ENCODE data around the gene KCNIP1. TPM values are rescaled to one million over a fixed set of nuclear protein-coding genes. Genes with fewer than 3 reads are reported as not detected.

Gene KCNIP1
- total and polyA plus RNA-seq, 8 donors, result 0.20 to 0.73 (median 0.31) TPM; not detected in 3

DNA sequence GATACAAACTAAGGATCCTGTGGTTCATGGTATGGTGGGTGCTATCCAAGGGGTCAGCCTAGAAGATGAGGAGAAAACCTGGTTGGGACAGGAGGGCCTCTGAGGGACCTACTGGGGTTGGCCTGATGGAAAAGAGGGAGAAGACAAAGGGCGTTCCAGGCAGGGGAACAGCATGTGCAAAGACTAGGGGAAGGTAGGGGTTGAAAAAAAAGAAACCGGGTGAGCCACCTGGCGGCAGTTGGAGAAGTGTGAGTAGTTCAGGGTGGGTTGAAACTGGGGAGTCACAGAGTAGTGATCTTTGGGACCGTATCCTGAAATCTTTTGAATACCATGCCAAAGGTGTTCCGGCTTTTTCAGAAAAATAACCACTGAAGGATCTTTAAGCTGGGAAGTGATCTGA is 271.0 kb downstream of the KCNIP1 start:
- Histone ChIP-seq H3K36me3 (no peaks in the 10 kb centered on the region), H3K27me3 (no peaks in the 10 kb centered on the region), H3K9me3 (no peaks in the 10 kb centered on the region), H3K4me3 (no peak overlapping the region), H3K27ac (no peak overlapping the region), H3K4me1 (peaks cover 0 to 5% (median 4%) of the 10 kb centered on the region in 4 donors)
- intact Hi-C loops (cut with DNase I; ENCODE audit: low total_unique reads), result no loop called here
- no peak for DNase-seq
- WGBS, 5 donors, result 93 to 96% (median 94%) methylated on average over 5 of the region's 5 CpGs
- TF ChIP-seq POLR2A (IDR thresholded peaks at IDR 0.05), result no peak
- TF ChIP-seq, protein P1, sequence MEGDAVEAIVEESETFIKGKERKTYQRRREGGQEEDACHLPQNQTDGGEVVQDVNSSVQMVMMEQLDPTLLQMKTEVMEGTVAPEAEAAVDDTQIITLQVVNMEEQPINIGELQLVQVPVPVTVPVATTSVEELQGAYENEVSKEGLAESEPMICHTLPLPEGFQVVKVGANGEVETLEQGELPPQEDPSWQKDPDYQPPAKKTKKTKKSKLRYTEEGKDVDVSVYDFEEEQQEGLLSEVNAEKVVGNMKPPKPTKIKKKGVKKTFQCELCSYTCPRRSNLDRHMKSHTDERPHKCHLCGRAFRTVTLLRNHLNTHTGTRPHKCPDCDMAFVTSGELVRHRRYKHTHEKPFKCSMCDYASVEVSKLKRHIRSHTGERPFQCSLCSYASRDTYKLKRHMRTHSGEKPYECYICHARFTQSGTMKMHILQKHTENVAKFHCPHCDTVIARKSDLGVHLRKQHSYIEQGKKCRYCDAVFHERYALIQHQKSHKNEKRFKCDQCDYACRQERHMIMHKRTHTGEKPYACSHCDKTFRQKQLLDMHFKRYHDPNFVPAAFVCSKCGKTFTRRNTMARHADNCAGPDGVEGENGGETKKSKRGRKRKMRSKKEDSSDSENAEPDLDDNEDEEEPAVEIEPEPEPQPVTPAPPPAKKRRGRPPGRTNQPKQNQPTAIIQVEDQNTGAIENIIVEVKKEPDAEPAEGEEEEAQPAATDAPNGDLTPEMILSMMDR (IDR thresholded peaks at IDR 0.05), result no peak
- TF ChIP-seq POLR2AphosphoS5 (IDR thresholded peaks at IDR 0.05), result no peak
- TF ChIP-seq EP300 (IDR thresholded peaks at IDR 0.05), result no peak

DNA sequence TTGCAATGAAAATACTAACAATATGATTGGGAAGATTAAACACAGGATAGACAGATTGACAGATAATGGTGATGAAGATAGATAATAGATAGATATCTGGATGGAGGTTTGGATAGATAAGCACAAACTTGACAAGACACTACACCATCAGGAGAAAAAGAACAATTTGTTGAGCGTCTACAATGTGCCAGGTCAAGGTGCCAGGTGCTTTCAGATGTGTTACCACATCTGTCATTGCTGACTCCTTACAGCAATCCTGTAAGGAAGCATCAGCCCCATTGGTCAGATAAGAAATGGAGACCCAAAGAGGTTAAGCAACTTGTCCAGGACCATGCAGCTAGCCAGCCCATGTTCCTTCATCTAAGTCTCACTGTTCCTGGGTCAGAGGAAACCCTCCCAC is 278.1 kb downstream of the KCNIP1 start:
- intact Hi-C loops (cut with DNase I; ENCODE audit: low total_unique reads), result no loop called here
- Histone ChIP-seq H3K27me3 (no peaks in the 10 kb centered on the region), H3K4me1 (peaks cover 0 to 21% (median 13%) of the 10 kb centered on the region in 4 donors), H3K4me3 (no peak overlapping the region), H3K27ac (peak overlapping the region in 2 of 5 donors; percentile 48 to 76), H3K9me3 (no peaks in the 10 kb centered on the region), H3K36me3 (no peaks in the 10 kb centered on the region)
- DNase-seq, result peak in 1 of 2 donors; percentile 11
- WGBS, 5 donors, result 50 to 85% (median 64%) methylated on average over 1 of the region's 1 CpG
- TF ChIP-seq, protein P1 (IDR thresholded peaks at IDR 0.05), result no peak
- TF ChIP-seq EP300 (IDR thresholded peaks at IDR 0.05), result no peak
- no peak for TF ChIP-seq POLR2AphosphoS5 (IDR thresholded peaks at IDR 0.05)
- TF ChIP-seq POLR2A (IDR thresholded peaks at IDR 0.05), result no peak

DNA sequence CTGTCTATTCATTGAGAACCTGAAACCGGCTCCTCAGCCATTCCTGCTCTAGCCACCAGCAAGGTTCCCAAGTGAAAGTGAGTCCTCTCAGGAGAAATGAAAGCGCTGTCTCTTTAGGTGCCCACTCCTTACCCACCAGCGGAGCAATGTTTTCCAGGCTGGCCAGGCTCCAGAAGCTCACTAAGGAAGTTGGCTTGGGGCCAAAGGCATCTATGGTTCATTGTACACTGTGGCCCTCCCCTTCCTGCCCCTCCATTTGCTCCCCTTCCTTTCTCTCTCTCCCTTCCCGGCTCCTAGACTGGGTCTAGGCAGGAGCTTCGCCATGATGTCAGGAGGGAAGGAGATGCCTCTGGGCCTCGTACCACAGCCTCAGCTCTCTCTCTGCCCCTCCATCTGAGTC is 278.6 kb downstream of the KCNIP1 start:
- no peak overlapping the region for H3K4me3 ChIP-seq
- 40 to 53% (median 40%) methylated on average over 6 of the region's 6 CpGs for WGBS, 5 donors
- no peaks in the 10 kb centered on the region for H3K9me3 ChIP-seq
- H3K27me3 ChIP-seq, result no peaks in the 10 kb centered on the region
- intact Hi-C loops (cut with DNase I; ENCODE audit: low total_unique reads), result no loop called here
- peak overlapping the region in 2 of 5 donors; percentile 48 to 76 for H3K27ac ChIP-seq
- peaks cover 0 to 21% (median 13%) of the 10 kb centered on the region in 4 donors for H3K4me1 ChIP-seq
- H3K36me3 ChIP-seq, result no peaks in the 10 kb centered on the region
- TF ChIP-seq POLR2A (IDR thresholded peaks at IDR 0.05) (no peak), EP300 (IDR thresholded peaks at IDR 0.05) (no peak), POLR2AphosphoS5 (IDR thresholded peaks at IDR 0.05) (no peak)
- TF ChIP-seq, protein P1 (IDR thresholded peaks at IDR 0.05), result no peak
- peak; percentile 56 to 71 for DNase-seq

DNA sequence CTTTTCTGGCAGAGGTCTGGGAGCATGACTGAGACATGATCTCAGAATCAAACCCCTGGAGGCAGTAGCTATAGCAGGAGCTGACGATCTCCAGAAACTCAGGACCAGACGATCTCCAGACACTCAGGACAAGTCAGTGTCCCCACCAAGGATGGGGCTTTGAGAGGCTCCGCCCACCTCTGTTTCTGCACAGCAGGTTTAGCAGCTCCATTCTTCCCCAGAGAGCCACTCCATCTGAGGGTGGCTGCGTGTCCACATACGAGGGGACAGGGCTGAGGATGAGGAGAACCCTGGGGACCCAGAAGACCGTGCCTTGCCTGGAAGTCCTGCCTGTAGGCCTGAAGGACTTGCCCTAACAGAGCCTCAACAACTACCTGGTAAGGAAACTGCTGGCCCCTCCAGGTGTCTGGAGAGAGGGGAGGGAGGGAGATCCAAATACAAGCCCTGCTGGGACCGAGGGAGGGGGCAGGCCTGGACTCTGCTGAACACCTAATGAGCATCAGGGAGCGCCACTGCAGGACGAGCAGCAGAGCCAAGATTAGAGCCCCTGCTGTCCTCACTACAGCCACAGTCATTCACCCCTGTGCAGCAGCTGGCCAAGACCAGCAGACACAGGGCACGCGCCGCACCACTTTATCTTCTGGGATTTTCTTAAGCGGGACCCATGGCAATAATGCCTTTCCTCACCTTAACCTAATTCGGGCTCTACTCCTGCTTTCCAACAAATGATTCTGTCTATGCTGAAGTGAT is 279.9 kb downstream of the KCNIP1 start, which contains the start of gene GABRP:
Gene GABRP (plus strand): TSS at position 228 of the 750 bp plus-strand sequence. CDS start 4,891 bp downstream, outside the sequence.
- peaks cover 0 to 21% (median 13%) of the 10 kb centered on the region in 4 donors for H3K4me1 ChIP-seq
- no peak within 1 kb of the TSS for H3K4me3 ChIP-seq
- DNase-seq, result peak in 1 of 2 donors; percentile 27
- intact Hi-C loops (cut with DNase I; ENCODE audit: low total_unique reads), result no loop called here
- peak within 1 kb of the TSS in 2 of 5 donors; percentile 48 to 76 for H3K27ac ChIP-seq
- H3K9me3 ChIP-seq, result no peaks in the 10 kb centered on the region
- WGBS, 5 donors, result 75 to 91% (median 86%) methylated on average over 10 to 14 of the region's 14 CpGs
- no peaks in the 10 kb centered on the region for H3K27me3 ChIP-seq
- TF ChIP-seq POLR2AphosphoS5 (IDR thresholded peaks at IDR 0.05) (no peak), POLR2A (IDR thresholded peaks at IDR 0.05) (no peak), EP300 (IDR thresholded peaks at IDR 0.05) (no peak)
- TF ChIP-seq, protein P1 (IDR thresholded peaks at IDR 0.05), result no peak
- no peaks in the 10 kb centered on the region for H3K36me3 ChIP-seq

Measured in stomach (tissue), 9 donors.